ENCODE data around the gene RHBDD1.

The RHBDD1 gene

GRCh38 chr2:226887940-226888339 is 52.1 kb downstream of the RHBDD1 start:
- DNase-seq (ENCODE audit: low spot score) = no peak

- no peak for DNase-seq (ENCODE audit: low spot score)
Observed at GRCh38 chr2:226888378-226888965, 52.6 kb downstream of the RHBDD1 start.

DNA sequence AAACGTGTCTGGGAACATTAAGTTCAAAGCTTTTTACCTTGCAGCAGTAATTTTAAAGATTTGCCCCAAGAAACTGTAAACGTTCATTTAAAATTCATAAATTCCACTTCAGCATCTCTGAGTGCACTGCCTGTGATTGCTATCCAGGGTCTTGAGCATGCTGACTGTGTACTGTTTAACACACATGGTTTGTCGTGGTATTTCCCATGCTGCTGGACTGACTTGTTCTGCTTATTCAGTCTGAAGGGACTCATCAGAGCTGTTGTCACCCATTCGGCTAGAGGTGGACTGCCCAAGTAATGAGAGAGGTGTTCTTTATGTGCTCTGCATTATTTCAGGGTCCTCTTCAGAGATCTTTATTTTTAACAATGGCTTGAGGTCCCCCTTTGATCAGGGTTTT is 53.1 kb downstream of the RHBDD1 start:
- DNase-seq (ENCODE audit: low spot score) = no peak

DNA sequence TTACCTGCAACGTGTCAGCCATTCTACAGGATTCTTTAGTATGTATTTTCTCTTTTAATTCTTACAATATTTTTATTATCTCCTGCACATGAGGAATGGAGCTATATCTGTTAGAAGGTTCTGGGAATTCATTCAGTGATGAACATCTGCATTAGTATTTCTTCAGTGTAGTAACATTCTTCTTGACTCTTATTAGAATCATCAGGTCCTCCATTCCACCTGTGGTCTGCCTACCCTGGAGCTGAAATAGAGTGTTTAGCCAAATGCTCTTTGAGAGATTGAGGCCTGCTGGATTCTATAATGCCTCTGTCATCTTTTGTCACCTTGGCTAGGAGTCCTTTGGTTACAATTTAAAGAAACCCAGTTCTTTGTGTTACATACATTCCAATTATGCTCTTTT is 54.4 kb downstream of the RHBDD1 start:
- no peak for DNase-seq (ENCODE audit: low spot score)

- no peak for DNase-seq (ENCODE audit: low spot score)
Observed at GRCh38 chr2:226891780-226892590, 56.1 kb downstream of the RHBDD1 start.

DNA sequence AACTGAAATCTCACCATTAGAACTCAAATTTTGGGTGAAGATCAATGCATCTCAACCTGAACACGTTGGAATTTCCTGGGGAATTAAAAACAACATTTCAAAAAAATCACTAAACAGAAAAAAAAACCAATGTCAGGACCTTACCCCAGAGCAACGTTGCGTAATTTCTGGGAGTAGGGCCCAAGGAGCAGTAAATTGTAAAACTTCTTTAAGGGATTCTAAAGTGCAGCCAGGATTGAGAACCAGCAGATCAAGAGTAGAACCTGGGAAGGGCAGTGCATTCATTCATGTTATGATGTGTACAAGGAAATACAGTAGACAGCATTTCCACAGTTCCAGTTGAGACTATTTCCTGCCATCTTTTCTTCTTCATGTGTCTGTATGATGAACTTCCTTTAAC is 56.9 kb downstream of the RHBDD1 start:
- DNase-seq (ENCODE audit: low spot score) = no peak

- no peak for DNase-seq (ENCODE audit: low spot score)
Observed at GRCh38 chr2:226893216-226893615, 57.4 kb downstream of the RHBDD1 start.

GRCh38 chr2:226894752-226895151 is 58.9 kb downstream of the RHBDD1 start:
- DNase-seq (ENCODE audit: low spot score) = no peak

DNA sequence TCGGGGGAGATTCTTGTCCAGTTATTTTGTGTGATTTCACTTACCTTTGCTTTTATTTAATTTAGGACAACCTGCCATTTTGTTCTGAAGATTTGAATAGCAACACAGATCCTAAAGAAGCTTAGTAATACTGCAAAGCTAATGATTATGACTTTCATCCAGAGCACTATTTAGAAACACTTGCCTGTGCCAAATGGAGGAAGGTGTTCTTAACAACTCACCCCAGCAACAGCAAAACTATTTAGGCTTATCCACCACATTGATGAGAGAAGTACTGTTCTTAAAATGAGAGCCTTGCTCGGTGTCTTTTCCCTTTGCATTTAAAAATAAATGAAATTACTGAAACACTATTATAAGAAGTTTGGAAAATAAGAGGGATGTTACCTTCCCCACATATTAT is 59.7 kb downstream of the RHBDD1 start:
- no peak for DNase-seq (ENCODE audit: low spot score)

DNA sequence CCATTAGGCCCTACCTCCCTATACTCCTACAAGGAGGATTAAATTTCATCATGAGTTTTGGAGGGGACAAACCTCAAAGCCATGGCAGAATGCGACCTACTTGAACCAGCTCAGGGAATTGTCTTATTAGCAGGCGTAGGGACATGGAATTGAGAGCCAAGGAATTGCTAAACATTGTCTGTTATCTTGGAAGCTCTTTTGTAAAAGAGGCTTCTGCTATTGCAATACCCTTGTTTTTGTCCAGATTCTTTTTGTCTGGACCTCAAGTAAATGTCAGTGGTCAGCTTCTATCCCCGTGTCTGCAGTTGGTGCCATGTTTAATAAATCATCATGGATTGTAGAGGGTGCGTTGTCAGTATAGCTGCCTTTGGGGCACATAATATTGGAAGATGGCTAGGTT is 62.3 kb downstream of the RHBDD1 start:
- DNase-seq (ENCODE audit: low spot score) = no peak

- no peak for DNase-seq (ENCODE audit: low spot score)
Observed at GRCh38 chr2:226898897-226899296, 63.0 kb downstream of the RHBDD1 start.

DNA sequence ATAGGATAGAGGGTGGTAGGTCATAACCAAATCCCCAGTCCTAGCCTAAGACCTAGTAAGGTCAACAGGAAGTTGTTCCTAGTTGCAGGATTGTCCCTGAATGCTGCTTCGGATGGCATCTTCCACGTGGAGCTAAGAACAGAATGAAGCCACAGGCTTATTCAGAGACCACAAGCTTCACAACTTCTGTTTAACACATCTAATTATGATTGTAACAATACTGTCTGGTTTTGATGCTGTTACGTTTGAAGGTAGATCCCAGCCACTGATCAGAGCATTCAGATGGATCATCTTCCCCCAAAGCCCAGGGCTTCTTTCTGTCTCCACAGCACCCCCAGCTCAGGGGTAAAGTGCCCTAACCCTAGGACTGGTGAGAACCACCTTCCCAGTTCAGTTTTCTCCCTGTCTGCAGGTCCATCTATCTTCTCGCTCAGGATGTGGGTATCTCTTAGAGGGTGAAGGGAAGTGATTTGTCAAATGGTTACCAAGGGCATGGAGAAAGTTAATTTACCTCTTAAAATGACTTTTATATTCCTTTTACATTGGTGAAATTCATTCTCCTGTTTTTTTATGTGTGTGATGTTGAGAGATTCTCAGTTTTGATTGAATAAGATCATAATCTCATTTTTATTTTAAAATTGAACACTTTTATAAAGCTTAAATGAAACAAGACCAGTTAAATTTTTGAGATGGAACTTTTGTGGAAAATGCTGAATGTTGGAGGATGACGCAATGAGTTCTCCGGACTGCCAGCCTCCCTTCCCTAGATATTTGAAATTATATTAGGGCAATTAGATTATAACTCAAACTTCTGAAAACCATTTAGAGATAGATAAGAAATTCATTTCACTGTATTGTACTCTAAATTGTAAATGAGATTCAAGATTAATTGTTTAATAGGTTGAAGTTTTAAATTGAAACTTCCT is 66.5 kb downstream of the RHBDD1 start:
- no peak for DNase-seq (ENCODE audit: low spot score)

- DNase-seq (ENCODE audit: low spot score) = no peak
Observed at GRCh38 chr2:226903179-226903578, 67.3 kb downstream of the RHBDD1 start.

GRCh38 chr2:226904592-226904991 is 68.7 kb downstream of the RHBDD1 start:
- DNase-seq (ENCODE audit: low spot score) = no peak

- DNase-seq (ENCODE audit: low spot score) = no peak
Observed at GRCh38 chr2:226905718-226906117, 69.9 kb downstream of the RHBDD1 start.

DNA sequence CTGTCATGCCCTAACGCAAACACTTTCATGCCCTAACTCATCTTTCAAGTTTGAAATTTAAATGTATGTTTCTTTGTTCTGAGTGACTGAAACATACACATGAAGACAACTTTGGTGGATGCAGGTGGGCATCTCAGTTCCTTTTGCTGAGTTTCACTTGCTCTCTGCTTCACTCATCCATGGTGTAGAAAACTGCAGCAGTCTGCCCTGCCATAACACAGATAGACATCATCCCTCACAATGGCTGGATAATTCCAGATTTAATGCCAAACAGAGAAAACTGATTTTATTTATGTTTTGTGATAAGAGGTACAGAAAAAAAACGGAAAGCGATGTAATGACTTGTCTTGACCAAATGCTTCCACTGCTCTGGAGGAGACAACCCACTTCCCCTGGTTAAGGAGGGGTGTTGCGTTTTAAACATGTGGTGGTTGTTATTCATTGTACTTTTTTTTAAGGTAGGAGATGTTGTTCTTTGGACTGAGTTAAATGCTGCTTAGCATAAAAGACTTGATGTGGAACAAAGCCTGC is 70.4 kb downstream of the RHBDD1 start:
- no peak for DNase-seq (ENCODE audit: low spot score)

GRCh38 chr2:226909126-226909525 is 73.3 kb downstream of the RHBDD1 start:
- DNase-seq (ENCODE audit: low spot score) = no peak

DNA sequence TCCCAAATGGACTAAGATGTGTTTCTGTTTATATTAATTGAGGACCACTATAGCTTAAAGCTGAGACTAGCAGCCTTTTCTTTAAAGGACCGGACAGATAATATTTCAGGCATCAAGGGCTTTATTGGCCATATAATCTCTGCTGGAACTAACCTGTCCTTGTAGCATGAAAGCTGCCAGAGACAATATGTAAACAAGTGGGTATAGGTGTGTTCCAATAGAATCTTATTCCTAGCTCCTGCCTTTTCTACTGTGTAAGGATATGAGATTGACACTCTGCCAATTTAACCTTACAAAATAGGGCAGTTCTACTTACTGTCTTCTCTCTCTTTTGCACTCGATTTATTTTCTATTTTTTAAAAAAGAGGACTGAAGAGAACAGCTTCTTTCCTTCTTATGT is 74.0 kb downstream of the RHBDD1 start:
- no peak for DNase-seq (ENCODE audit: low spot score)

GRCh38 chr2:226910384-226910783 is 74.5 kb downstream of the RHBDD1 start:
- DNase-seq (ENCODE audit: low spot score) = no peak

- DNase-seq (ENCODE audit: low spot score) = no peak
Observed at GRCh38 chr2:226911932-226912331, 76.1 kb downstream of the RHBDD1 start.

DNA sequence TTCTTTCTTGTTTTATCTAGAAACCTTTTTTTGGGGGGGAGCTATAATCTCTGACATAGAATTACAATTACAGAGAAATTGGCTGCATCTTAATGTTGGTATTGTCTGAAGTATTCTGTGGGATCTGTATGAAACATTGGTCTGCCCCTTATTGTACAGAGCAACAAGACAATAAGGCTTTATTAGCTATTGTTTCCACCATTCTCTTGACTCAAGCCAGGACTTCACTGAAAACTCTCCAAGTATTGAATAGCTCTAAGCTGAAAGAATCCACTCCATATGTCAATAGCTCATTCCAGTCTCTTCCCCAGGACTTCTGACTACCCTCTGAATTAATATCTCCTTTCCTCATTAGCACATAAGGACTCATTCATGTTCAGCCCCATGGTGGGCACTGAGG is 77.8 kb downstream of the RHBDD1 start:
- no peak for DNase-seq (ENCODE audit: low spot score)

DNA sequence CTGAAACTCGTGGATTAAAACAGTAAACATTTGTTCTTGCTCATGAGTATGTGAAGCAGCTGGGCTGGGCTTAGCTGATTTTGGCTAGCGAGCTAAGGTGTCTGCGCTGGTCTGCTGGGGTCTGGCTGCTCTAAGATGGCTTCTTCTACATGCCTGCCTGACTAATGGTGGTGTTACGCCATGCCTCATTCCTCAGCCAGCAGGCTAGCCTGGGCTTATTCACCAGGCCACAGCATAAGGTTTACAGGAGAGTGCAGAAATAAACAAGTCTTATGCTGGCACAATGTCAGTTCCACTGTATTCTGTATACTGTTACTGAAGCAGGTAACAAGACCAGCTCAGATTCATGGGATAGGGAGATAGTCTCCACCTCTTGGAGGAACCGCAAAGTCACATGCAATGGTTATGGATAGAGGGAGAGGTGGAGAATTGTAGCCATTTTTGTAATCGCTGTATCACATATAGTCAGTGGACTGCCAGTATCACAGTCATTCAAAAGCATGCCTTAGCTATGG is 80.0 kb downstream of the RHBDD1 start:
- no peak for DNase-seq (ENCODE audit: low spot score)

Data from D341Med (cell line).